SK-N-DZ (cell line): ENCODE measurements around the gene JAZF1.

Source experiments
- DNase-seq: peaks from one replicate; pipeline ENCODE4 v3.0.0-alpha.2; 2015; ENCODE audit warnings: low spot score

The JAZF1 gene

GRCh38 chr7:28075674-28076358, 104.8 kb downstream of the JAZF1 start:
- peak; percentile 82 for DNase-seq

GRCh38 chr7:28072876-28073514, 107.6 kb downstream of the JAZF1 start:
- no peak for DNase-seq

- DNase-seq = no peak
Measured at GRCh38 chr7:28071570-28071969, 109.0 kb downstream of the JAZF1 start.

GRCh38 chr7:28070297-28071055, 110.1 kb downstream of the JAZF1 start:
- no peak for DNase-seq

- no peak for DNase-seq
Measured at GRCh38 chr7:28069807-28070206, 110.8 kb downstream of the JAZF1 start.

GRCh38 chr7:28069388-28069787, 111.2 kb downstream of the JAZF1 start:
- DNase-seq = no peak

- peak; percentile 96 for DNase-seq
Measured at GRCh38 chr7:28068811-28069216, 111.8 kb downstream of the JAZF1 start.

- no peak for DNase-seq
Measured at GRCh38 chr7:28067171-28067570, 113.4 kb downstream of the JAZF1 start.

- no peak for DNase-seq
Measured at GRCh38 chr7:28065721-28066285, 114.8 kb downstream of the JAZF1 start.

GRCh38 chr7:28065308-28065707, 115.3 kb downstream of the JAZF1 start:
- DNase-seq = no peak

GRCh38 chr7:28064437-28064836, 116.2 kb downstream of the JAZF1 start:
- DNase-seq = no peak

- DNase-seq = peak; percentile 86
Measured at GRCh38 chr7:28062197-28062991, 118.2 kb downstream of the JAZF1 start.

GRCh38 chr7:28061824-28062196, 118.8 kb downstream of the JAZF1 start:
- no peak for DNase-seq

- DNase-seq = no peak
Measured at GRCh38 chr7:28060371-28060950, 120.1 kb downstream of the JAZF1 start.

- no peak for DNase-seq
Measured at GRCh38 chr7:28055161-28055544, 125.4 kb downstream of the JAZF1 start.

- DNase-seq = no peak
Measured at GRCh38 chr7:28054531-28055160, 125.9 kb downstream of the JAZF1 start.

- DNase-seq = no peak
Measured at GRCh38 chr7:28052933-28053332, 127.7 kb downstream of the JAZF1 start.

- DNase-seq = no peak
Measured at GRCh38 chr7:28048694-28049093, 131.9 kb downstream of the JAZF1 start.

- DNase-seq = no peak
Measured at GRCh38 chr7:28046035-28046434, 134.6 kb downstream of the JAZF1 start.

GRCh38 chr7:28045592-28045991, 135.0 kb downstream of the JAZF1 start:
- no peak for DNase-seq

GRCh38 chr7:28044825-28045224, 135.8 kb downstream of the JAZF1 start:
- no peak for DNase-seq
